ENCODE data around the gene TBC1D9.

DNA sequence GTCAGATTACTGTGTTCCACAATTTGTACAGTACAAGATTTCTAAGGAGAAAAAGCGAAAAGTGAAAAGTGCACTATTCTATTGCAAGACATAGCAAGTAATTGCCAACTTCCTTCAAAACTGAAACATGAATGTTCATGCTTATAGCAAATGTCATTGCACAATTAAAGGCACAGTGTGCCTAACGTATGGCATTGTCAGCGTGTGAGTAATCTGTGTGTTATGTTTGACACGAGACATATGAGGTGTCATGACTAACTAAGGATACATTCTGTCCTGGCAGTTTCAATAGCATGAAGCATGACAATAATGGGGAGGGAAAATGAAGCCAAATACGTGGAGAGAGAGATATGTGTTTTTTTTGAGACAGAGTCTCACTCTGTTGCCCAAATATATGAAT is 33.6 kb upstream of the TBC1D9 start:
- TF ChIP-seq, protein P1, sequence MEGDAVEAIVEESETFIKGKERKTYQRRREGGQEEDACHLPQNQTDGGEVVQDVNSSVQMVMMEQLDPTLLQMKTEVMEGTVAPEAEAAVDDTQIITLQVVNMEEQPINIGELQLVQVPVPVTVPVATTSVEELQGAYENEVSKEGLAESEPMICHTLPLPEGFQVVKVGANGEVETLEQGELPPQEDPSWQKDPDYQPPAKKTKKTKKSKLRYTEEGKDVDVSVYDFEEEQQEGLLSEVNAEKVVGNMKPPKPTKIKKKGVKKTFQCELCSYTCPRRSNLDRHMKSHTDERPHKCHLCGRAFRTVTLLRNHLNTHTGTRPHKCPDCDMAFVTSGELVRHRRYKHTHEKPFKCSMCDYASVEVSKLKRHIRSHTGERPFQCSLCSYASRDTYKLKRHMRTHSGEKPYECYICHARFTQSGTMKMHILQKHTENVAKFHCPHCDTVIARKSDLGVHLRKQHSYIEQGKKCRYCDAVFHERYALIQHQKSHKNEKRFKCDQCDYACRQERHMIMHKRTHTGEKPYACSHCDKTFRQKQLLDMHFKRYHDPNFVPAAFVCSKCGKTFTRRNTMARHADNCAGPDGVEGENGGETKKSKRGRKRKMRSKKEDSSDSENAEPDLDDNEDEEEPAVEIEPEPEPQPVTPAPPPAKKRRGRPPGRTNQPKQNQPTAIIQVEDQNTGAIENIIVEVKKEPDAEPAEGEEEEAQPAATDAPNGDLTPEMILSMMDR (IDR thresholded peaks at IDR 0.05 in 2 of 3, conservative IDR thresholded peaks at IDR 0.05 in 1 of 3; ENCODE audit: borderline replicate concordance in 1 of 3, insufficient read depth in 1 of 3, low read depth in 2 of 3, low read length in 2 of 3): no peak
- TF ChIP-seq POLR2A (IDR thresholded peaks at IDR 0.05; ENCODE audit: borderline replicate concordance, extremely low read depth, insufficient read depth, insufficient read length): no peak
- no peak for TF ChIP-seq ELF1 (IDR thresholded peaks at IDR 0.05; ENCODE audit: borderline replicate concordance, low read depth)
- TF ChIP-seq EZH2phosphoT487 (IDR thresholded peaks at IDR 0.05; ENCODE audit: borderline replicate concordance): no peak
- TF ChIP-seq POLR2AphosphoS5 (IDR thresholded peaks at IDR 0.05; ENCODE audit: low read depth, low read length): no peak
- TF ChIP-seq ZNF274 (IDR thresholded peaks at IDR 0.05; ENCODE audit: low read depth, low read length): no peak
- TF ChIP-seq YY1 (IDR thresholded peaks at IDR 0.05; ENCODE audit: extremely low read depth, insufficient replicate concordance, low read depth, low read length): no peak
- TF ChIP-seq SIN3A (IDR thresholded peaks at IDR 0.05; ENCODE audit: low read depth): no peak
- no peak for TF ChIP-seq FOSL1 (IDR thresholded peaks at IDR 0.05; ENCODE audit: low read depth)
- TF ChIP-seq EGR1 (IDR thresholded peaks at IDR 0.05; ENCODE audit: low read depth): no peak
